HepG2 (cell line): ENCODE results near the gene KLHDC4. TPM values are rescaled to one million over a fixed set of nuclear protein-coding genes. Genes with fewer than 3 reads are reported as not detected.

Experiments used
- ARNT ChIP-seq: fragments of 450-650 bp; IDR thresholded peaks from 2 replicates; pipeline ENCODE4 v1.6.1; 2017
- CBFB ChIP-seq: sonication (generic); formaldehyde crosslinking; IDR thresholded peaks from 2 replicates; pipeline ENCODE4 v1.4.0; 2020; ENCODE audit warnings: missing genetic modification reagents
- HDAC6 ChIP-seq: fragments of 200-600 bp; sonication (generic); IDR thresholded peaks from 2 replicates; pipeline ENCODE4 v1.7.0; 2017; ENCODE audit warnings: mild to moderate bottlenecking, antibody characterized with exemption, low read length, low read depth
- HOXA3 ChIP-seq: sonication (generic); formaldehyde crosslinking; IDR thresholded peaks from 2 replicates; pipeline ENCODE4 v1.5.0; 2020; ENCODE audit warnings: missing genetic modification reagents
- PAWR ChIP-seq: sonication (generic); formaldehyde crosslinking; IDR thresholded peaks from 2 replicates; pipeline ENCODE4 v1.4.0; 2020; ENCODE audit warnings: missing genetic modification reagents, mild to moderate bottlenecking, borderline replicate concordance
- SKI ChIP-seq: fragments of 450-650 bp; IDR thresholded peaks from one replicate; pipeline ENCODE4 v1.6.1; 2018; ENCODE audit warnings: mild to moderate bottlenecking; ENCODE audit not compliant: partially characterized antibody
- SOX13 ChIP-seq, 3 experiments: fragments of 450-650 bp in 1 of 3; sonication (generic) in 1 of 3; formaldehyde crosslinking in 1 of 3; IDR thresholded peaks in 2 of 3; conservative IDR thresholded peaks in 1 of 3; 2 replicates each; pipeline versions ENCODE4 v1.5.0 to v1.6.1; 2016 to 2020; ENCODE audit warnings: antibody characterized with exemption in 1 of 3, mild to moderate bottlenecking in 1 of 3, missing compliant biosample characterization in 1 of 3, missing genetic modification reagents in 1 of 3, moderate library complexity in 1 of 3
- TBX2 ChIP-seq: sonication (generic); formaldehyde crosslinking; IDR thresholded peaks from 2 replicates; pipeline ENCODE4 v1.5.0; 2020; ENCODE audit warnings: missing genetic modification reagents, mild to moderate bottlenecking, borderline replicate concordance
- TCF12 ChIP-seq, 2 experiments: fragments of 450-650 bp in 1 of 2; sonication (generic) in 1 of 2; formaldehyde crosslinking in 1 of 2; IDR thresholded peaks; 2 replicates each; pipeline versions ENCODE4 v1.6.1 to v1.8.0; 2017 to 2022; ENCODE audit warnings: antibody characterized with exemption in 1 of 2, mild to moderate bottlenecking in 1 of 2, missing genetic modification reagents in 1 of 2, moderate library complexity in 1 of 2
- TEAD2 ChIP-seq: sonication (generic); formaldehyde crosslinking; IDR thresholded peaks from 2 replicates; pipeline ENCODE4 v1.9.0; 2021; ENCODE audit warnings: missing genetic modification reagents
- polyA plus RNA-seq, 8 experiments: library from polyadenylated mRNA; depleted of rRNA in 3 of 8; stranded (reverse) in 7 of 8; unstranded in 1 of 8; fragments of >200 nt; fragmentation: Illumina TruSeq in 4 of 8; extraction: Trizol in 4 of 8; gene quantifications; 2 replicates each; pipeline versions ENCODE4 v1.2.1 to v1.2.3, GENCODE V29; 2011 to 2016; ENCODE audit warnings: low read depth in 4 of 8, missing spikeins in 1 of 8, mixed read lengths in 1 of 8; ENCODE audit not compliant: insufficient read depth in 1 of 8
- total RNA-seq, 5 experiments: library from RNA; depleted of rRNA; stranded (reverse); fragments of >200 nt; fragmentation: Illumina TruSeq; extraction: Trizol; gene quantifications; 2 replicates each; pipeline ENCODE4 v1.2.3, GENCODE V29; 2016; ENCODE audit warnings: low read depth in 1 of 5
- TF ChIP-seq, protein P1 (sequence below): sonication (generic); formaldehyde crosslinking; IDR thresholded peaks from 2 replicates; pipeline ENCODE4 v1.4.0; 2020; ENCODE audit warnings: missing genetic modification reagents, borderline replicate concordance
- TF ChIP-seq, protein P2 (sequence below): sonication (generic); formaldehyde crosslinking; IDR thresholded peaks from 2 replicates; pipeline ENCODE4 v1.4.0; 2020; ENCODE audit warnings: missing genetic modification reagents
- TF ChIP-seq, protein P3 (sequence below): sonication (generic); formaldehyde crosslinking; IDR thresholded peaks from 2 replicates; pipeline ENCODE4 v1.5.0; 2020; ENCODE audit warnings: mild to moderate bottlenecking, missing genetic modification reagents, borderline replicate concordance
- TF ChIP-seq, protein P4 (sequence below): sonication (generic); formaldehyde crosslinking; IDR thresholded peaks from 2 replicates; pipeline ENCODE4 v1.4.0; 2020; ENCODE audit warnings: low read depth, mild to moderate bottlenecking, missing genetic modification reagents
- TF ChIP-seq, protein P5 (sequence below): IDR thresholded peaks from 2 replicates; pipeline ENCODE4 v1.6.1; 2016; ENCODE audit warnings: missing genetic modification reagents, missing compliant biosample characterization
- TF ChIP-seq, protein P6 (sequence below): sonication (generic); formaldehyde crosslinking; IDR thresholded peaks from 2 replicates; pipeline ENCODE4 v1.5.0; 2020; ENCODE audit warnings: missing genetic modification reagents, mild to moderate bottlenecking, borderline replicate concordance

The KLHDC4 gene
- total and polyA plus RNA-seq, 2 of the 13 experiments (the other 11 are each of a cell fraction or from before 2014, with no cell fraction given) = 18.7 to 31.8 TPM

DNA sequence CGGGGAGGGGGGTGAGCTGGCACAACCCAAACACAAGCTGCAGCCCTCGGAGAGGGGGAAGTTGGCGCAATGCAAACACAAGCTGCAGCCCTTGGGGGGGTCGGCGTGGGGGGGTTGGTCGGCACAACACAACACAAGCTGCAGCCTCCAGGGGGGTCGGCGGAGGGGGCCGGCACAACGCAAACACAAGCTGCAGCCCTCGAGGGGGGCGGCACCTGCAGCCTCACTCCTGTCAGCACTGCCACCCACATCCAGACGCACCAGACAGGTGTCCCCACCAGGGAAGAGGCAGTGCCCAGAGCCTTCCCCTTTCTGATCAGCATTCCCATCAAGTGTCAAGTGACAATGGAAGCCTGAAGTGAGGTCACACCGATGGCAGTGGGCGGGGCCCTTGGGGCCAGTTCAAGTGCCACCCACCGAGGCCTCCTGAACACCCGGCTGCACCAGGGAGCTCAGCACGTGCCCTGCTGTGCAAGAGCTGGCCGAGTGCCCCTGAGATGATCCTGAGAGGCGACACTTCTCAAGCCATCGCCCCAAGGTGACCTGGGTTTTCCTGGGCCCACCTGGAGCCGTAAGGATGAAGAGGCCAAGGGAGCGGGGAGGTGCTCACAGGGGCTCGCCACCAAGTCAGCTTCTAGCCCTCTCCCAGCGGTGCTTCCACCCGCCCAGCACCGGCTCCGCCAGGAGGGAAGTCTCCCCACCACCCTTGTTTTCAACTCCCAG is 59.3 kb downstream of the KLHDC4 start (continued):
- TF ChIP-seq, protein P1, sequence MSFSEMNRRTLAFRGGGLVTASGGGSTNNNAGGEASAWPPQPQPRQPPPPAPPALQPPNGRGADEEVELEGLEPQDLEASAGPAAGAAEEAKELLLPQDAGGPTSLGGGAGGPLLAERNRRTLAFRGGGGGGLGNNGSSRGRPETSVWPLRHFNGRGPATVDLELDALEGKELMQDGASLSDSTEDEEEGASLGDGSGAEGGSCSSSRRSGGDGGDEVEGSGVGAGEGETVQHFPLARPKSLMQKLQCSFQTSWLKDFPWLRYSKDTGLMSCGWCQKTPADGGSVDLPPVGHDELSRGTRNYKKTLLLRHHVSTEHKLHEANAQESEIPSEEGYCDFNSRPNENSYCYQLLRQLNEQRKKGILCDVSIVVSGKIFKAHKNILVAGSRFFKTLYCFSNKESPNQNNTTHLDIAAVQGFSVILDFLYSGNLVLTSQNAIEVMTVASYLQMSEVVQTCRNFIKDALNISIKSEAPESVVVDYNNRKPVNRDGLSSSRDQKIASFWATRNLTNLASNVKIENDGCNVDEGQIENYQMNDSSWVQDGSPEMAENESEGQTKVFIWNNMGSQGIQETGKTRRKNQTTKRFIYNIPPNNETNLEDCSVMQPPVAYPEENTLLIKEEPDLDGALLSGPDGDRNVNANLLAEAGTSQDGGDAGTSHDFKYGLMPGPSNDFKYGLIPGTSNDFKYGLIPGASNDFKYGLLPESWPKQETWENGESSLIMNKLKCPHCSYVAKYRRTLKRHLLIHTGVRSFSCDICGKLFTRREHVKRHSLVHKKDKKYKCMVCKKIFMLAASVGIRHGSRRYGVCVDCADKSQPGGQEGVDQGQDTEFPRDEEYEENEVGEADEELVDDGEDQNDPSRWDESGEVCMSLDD (CRISPR knock-in tag) = no peak
- TF ChIP-seq, protein P2, sequence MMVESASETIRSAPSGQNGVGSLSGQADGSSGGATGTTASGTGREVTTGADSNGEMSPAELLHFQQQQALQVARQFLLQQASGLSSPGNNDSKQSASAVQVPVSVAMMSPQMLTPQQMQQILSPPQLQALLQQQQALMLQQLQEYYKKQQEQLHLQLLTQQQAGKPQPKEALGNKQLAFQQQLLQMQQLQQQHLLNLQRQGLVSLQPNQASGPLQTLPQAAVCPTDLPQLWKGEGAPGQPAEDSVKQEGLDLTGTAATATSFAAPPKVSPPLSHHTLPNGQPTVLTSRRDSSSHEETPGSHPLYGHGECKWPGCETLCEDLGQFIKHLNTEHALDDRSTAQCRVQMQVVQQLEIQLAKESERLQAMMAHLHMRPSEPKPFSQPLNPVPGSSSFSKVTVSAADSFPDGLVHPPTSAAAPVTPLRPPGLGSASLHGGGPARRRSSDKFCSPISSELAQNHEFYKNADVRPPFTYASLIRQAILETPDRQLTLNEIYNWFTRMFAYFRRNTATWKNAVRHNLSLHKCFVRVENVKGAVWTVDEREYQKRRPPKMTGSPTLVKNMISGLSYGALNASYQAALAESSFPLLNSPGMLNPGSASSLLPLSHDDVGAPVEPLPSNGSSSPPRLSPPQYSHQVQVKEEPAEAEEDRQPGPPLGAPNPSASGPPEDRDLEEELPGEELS (CRISPR knock-in tag) = peak; percentile 47; the same call in 1 of the 2 replicates
- TF ChIP-seq HDAC6 (no peak), TCF12 (IDR thresholded peaks at IDR 0.05) (no peak), TCF12 (CRISPR knock-in tag; IDR thresholded peaks at IDR 0.05) (no peak), ARNT (no peak), PAWR (CRISPR knock-in tag) (no peak), CBFB (0 out of 2 replicates have a peak, but pooled peaks have one; percentile 25), TEAD2 (CRISPR knock-in tag) (no peak), TBX2 (CRISPR knock-in tag) (no peak; the same call in none of the 2 replicates), SOX13 (IDR thresholded peaks at IDR 0.05) (no peak), SOX13 (CRISPR knock-in tag; conservative IDR thresholded peaks at IDR 0.05 in 1 of 2, IDR thresholded peaks at IDR 0.05 in 1 of 2) (peak in 1 of 2 experiments; percentile 3; a peak in 1 of 4 replicates), HOXA3 (CRISPR knock-in tag) (peak; percentile 63), SKI (no peak)
- TF ChIP-seq, protein P3, sequence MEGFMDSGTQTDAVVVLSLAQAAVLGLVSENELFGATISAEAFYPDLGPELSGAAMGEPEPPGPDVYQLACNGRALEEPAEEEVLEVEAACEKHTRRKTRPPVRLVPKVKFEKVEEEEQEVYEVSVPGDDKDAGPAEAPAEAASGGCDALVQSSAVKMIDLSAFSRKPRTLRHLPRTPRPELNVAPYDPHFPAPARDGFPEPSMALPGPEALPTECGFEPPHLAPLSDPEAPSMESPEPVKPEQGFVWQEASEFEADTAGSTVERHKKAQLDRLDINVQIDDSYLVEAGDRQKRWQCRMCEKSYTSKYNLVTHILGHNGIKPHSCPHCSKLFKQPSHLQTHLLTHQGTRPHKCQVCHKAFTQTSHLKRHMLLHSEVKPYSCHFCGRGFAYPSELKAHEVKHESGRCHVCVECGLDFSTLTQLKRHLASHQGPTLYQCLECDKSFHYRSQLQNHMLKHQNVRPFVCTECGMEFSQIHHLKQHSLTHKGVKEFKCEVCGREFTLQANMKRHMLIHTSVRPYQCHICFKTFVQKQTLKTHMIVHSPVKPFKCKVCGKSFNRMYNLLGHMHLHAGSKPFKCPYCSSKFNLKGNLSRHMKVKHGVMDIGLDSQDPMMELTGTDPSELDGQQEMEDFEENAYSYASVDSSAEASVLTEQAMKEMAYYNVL (CRISPR knock-in tag) = 0 out of 2 replicates have a peak, but pooled peaks have one; percentile 31
- TF ChIP-seq, protein P4, sequence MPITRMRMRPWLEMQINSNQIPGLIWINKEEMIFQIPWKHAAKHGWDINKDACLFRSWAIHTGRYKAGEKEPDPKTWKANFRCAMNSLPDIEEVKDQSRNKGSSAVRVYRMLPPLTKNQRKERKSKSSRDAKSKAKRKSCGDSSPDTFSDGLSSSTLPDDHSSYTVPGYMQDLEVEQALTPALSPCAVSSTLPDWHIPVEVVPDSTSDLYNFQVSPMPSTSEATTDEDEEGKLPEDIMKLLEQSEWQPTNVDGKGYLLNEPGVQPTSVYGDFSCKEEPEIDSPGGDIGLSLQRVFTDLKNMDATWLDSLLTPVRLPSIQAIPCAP (CRISPR knock-in tag) = no peak
- TF ChIP-seq, protein P5, sequence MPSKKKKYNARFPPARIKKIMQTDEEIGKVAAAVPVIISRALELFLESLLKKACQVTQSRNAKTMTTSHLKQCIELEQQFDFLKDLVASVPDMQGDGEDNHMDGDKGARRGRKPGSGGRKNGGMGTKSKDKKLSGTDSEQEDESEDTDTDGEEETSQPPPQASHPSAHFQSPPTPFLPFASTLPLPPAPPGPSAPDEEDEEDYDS = no peak
- TF ChIP-seq, protein P6, sequence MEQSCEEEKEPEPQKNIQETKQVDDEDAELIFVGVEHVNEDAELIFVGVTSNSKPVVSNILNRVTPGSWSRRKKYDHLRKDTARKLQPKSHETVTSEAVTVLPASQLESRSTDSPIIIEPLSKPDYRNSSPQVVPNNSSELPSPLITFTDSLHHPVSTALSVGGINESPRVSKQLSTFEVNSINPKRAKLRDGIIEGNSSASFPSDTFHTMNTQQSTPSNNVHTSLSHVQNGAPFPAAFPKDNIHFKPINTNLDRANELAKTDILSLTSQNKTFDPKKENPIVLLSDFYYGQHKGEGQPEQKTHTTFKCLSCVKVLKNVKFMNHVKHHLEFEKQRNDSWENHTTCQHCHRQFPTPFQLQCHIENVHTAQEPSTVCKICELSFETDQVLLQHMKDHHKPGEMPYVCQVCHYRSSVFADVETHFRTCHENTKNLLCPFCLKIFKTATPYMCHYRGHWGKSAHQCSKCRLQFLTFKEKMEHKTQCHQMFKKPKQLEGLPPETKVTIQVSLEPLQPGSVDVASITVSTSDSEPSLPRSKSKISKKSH = no peak
